Upper lobe of left lung (tissue), 6 donors: ENCODE results near the gene NXPE1. TPM values are rescaled to one million over a fixed set of nuclear protein-coding genes. Genes with fewer than 3 reads are reported as not detected.
"Not testable (repeated sequence)": the region's sequence is repeated elsewhere in the genome, so short reads cannot be mapped to it uniquely, and the experiment has no call there.

Experiments used
- ATAC-seq, 2 donors: fragments of 200-7000 bp; cut with Tn5 transposase; one replicate each; pipeline ENCODE4 v1.9.1; 2022; ENCODE audit warnings: mild to moderate bottlenecking in 2 of 2, moderate library complexity in 2 of 2; ENCODE audit not compliant: low FRiP score in 2 of 2
- DNase-seq, 2 donors: peaks; one replicate each; pipeline ENCODE4 v3.0.0-alpha.2; 2019 to 2020
- H3K27ac ChIP-seq, 4 donors: fragments of 200-600 bp; sonication (generic); one replicate each; pipeline ENCODE4 v1.5.1; 2016 to 2019
- H3K27me3 ChIP-seq, 4 donors: fragments of 200-600 bp; sonication (generic); one replicate each; pipeline ENCODE4 v1.5.1; 2017 to 2019
- H3K36me3 ChIP-seq, 4 donors: fragments of 200-600 bp; sonication (generic); one replicate each; pipeline ENCODE4 v1.5.1; 2016 to 2019
- H3K4me1 ChIP-seq, 4 donors: fragments of 200-600 bp; sonication (generic); one replicate each; pipeline ENCODE4 v1.5.1; 2018 to 2019
- H3K4me3 ChIP-seq, 4 donors: fragments of 200-600 bp; sonication (generic); one replicate each; pipeline ENCODE4 v1.5.1; 2017 to 2019; ENCODE audit warnings: mild to moderate bottlenecking in 2 of 4, moderate library complexity in 1 of 4
- H3K9me3 ChIP-seq, 4 donors: fragments of 200-600 bp; sonication (generic); one replicate each; pipeline ENCODE4 v1.5.1; 2018 to 2019
- EP300 ChIP-seq, 4 donors: sonication (generic); formaldehyde crosslinking; IDR thresholded peaks; one replicate each; pipeline ENCODE4 v1.5.1; 2017; ENCODE audit warnings: antibody characterized with exemption in 4 of 4, control low read depth in 2 of 4
- POLR2A ChIP-seq, 4 donors: fragments of 450-650 bp; IDR thresholded peaks; one replicate each; pipeline ENCODE4 v1.5.1; 2016 to 2017; ENCODE audit warnings: antibody characterized with exemption in 4 of 4, mild to moderate bottlenecking in 2 of 4
- POLR2AphosphoS5 ChIP-seq, 2 donors: sonication (generic); formaldehyde crosslinking; IDR thresholded peaks; one replicate each; pipeline ENCODE4 v1.5.1; 2017; ENCODE audit warnings: antibody characterized with exemption in 2 of 2
- WGBS, 2 donors: methylation state at CpG; one replicate each; pipeline ENCODE4 v1.1.5; 2017 to 2018; 5-methylcytosine and 5-hydroxymethylcytosine counted together
- total RNA-seq, 6 donors: library from RNA; depleted of rRNA in 4 of 6; stranded (reverse); fragments of >200 nt in 4 of 6; gene quantifications; one replicate each; pipeline versions ENCODE4 v1.1.0 to v1.2.1, GENCODE V29; 2016 to 2021
- TF ChIP-seq, protein P1 (sequence below), 6 experiments: fragments of 450-650 bp in 4 of 6; fragments of 200-600 bp in 2 of 6; sonication (generic) in 2 of 6; IDR thresholded peaks; one replicate each; pipeline ENCODE4 v1.5.1; 2016 to 2019; ENCODE audit warnings: antibody characterized with exemption in 6 of 6
- donor health status: DM: no; HTN: no; CAD: no; lungs with moderate emphysema.
- donor health status: DM: no; HTN: yes; CAD: no; lungs with severe emphysema.

The NXPE1 gene
- total RNA-seq, 6 donors from 2014 or later = not detected

DNA sequence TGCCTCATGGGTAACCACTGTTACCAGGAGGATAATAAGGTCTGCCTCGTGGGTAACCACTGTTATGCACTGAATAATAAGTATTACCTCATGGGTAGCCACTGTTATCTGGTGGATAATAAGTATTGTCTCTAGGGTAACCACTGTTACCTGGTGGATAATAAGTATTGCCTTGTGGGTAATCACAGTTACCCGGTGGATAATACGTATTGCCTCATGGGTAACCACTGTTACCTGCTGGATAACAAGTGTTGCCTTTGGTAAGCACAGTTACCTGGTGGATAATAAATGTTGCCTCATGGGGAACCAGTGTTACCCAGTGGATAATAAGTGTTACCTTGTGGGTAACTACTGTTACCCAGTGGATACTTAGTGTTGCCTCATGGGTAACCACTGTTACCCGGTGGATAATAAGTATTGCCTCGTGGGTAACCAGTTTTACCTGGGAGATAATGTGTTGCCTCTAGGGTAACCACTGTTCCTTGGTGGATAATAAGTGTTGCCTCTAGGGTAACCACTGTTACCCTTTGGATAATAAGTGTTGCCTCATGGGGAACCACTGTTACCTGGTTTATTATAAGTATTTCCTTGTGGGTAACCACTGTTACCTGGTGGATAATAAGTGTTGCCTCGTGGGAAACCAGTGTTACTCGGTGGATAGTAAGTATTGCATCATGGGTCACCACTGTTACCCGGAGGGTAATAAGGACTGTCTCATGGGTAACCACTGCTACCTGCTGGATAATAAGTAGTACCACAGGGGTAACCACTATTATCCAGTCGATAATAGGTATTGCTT, 46.5 kb upstream of the NXPE1 start:
- no peaks in the 10 kb centered on the region for H3K27me3 ChIP-seq
- no peak overlapping the region for H3K27ac ChIP-seq
- TF ChIP-seq EP300 (IDR thresholded peaks at IDR 0.05) (no peak), POLR2AphosphoS5 (IDR thresholded peaks at IDR 0.05) (no peak), POLR2A (IDR thresholded peaks at IDR 0.05) (no peak)
- TF ChIP-seq, protein P1, sequence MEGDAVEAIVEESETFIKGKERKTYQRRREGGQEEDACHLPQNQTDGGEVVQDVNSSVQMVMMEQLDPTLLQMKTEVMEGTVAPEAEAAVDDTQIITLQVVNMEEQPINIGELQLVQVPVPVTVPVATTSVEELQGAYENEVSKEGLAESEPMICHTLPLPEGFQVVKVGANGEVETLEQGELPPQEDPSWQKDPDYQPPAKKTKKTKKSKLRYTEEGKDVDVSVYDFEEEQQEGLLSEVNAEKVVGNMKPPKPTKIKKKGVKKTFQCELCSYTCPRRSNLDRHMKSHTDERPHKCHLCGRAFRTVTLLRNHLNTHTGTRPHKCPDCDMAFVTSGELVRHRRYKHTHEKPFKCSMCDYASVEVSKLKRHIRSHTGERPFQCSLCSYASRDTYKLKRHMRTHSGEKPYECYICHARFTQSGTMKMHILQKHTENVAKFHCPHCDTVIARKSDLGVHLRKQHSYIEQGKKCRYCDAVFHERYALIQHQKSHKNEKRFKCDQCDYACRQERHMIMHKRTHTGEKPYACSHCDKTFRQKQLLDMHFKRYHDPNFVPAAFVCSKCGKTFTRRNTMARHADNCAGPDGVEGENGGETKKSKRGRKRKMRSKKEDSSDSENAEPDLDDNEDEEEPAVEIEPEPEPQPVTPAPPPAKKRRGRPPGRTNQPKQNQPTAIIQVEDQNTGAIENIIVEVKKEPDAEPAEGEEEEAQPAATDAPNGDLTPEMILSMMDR (IDR thresholded peaks at IDR 0.05) = peak in 2 of 6 experiments; percentile 12 to 26
- 81 to 95% methylated on average over 9 of the region's 9 CpGs for WGBS, 2 donors
- H3K4me1 ChIP-seq = no peaks in the 10 kb centered on the region
- ATAC-seq (no peak), DNase-seq (no peak)
- H3K36me3 ChIP-seq = no peaks in the 10 kb centered on the region
- H3K4me3 ChIP-seq = no peak overlapping the region
- H3K9me3 ChIP-seq = no peaks in the 10 kb centered on the region

DNA sequence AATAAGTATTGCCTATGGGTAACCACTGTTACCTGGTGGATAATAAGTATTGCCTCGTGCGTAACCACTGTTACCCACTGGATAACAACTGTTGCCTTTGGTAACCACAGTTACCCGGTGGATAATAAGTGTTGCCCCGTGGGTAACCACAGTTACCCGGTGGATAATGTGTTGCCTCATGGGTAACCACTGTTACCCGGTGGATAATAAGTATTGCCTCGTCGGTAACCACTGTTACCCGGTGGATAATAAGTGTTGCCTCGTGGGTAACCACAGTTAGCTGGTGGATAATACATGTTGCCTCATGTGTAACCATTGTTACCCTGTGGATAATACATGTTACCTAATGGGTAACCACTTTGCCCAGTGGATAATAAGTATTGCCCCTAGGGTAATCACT, 45.7 kb upstream of the NXPE1 start:
- DNase-seq = no peak
- Histone ChIP-seq H3K27ac (no peak overlapping the region), H3K9me3 (no peaks in the 10 kb centered on the region), H3K27me3 (no peaks in the 10 kb centered on the region), H3K4me1 (no peaks in the 10 kb centered on the region), H3K36me3 (no peaks in the 10 kb centered on the region), H3K4me3 (no peak overlapping the region)
- 87 to 94% methylated on average over 10 of the region's 10 CpGs for WGBS, 2 donors
- ATAC-seq = no peak
- TF ChIP-seq EP300 (IDR thresholded peaks at IDR 0.05) = no peak
- TF ChIP-seq POLR2AphosphoS5 (IDR thresholded peaks at IDR 0.05) = no peak
- TF ChIP-seq, protein P1 (IDR thresholded peaks at IDR 0.05) = no peak
- TF ChIP-seq POLR2A (IDR thresholded peaks at IDR 0.05) = no peak

DNA sequence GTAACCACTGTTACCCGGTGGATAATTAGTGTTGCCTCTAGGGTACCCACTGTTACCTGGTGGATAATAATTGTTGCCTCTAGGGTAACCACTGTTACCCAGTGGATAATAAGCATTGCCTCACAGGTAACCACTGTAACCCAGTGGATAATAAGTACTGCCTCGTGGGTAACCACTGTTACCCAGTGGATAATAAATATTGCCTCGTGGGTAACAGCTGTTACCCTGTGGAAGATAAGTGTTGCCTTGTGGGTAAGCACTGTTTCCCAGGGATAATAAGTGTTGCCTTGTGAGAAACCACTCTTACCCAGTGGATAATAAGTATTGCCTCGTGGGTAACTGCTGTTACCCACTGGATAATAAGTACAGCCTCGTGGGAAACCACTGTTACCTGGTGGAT, 45.2 kb upstream of the NXPE1 start:
- Histone ChIP-seq H3K4me3 (no peak overlapping the region), H3K36me3 (no peaks in the 10 kb centered on the region), H3K27me3 (no peaks in the 10 kb centered on the region), H3K9me3 (no peaks in the 10 kb centered on the region), H3K4me1 (no peaks in the 10 kb centered on the region), H3K27ac (no peak overlapping the region)
- TF ChIP-seq POLR2AphosphoS5 (IDR thresholded peaks at IDR 0.05) (no peak), EP300 (IDR thresholded peaks at IDR 0.05) (no peak)
- TF ChIP-seq, protein P1 (IDR thresholded peaks at IDR 0.05) = no peak
- no peak for DNase-seq
- no peak for ATAC-seq
- 82 to 88% methylated on average over 5 of the region's 5 CpGs for WGBS, 2 donors

DNA sequence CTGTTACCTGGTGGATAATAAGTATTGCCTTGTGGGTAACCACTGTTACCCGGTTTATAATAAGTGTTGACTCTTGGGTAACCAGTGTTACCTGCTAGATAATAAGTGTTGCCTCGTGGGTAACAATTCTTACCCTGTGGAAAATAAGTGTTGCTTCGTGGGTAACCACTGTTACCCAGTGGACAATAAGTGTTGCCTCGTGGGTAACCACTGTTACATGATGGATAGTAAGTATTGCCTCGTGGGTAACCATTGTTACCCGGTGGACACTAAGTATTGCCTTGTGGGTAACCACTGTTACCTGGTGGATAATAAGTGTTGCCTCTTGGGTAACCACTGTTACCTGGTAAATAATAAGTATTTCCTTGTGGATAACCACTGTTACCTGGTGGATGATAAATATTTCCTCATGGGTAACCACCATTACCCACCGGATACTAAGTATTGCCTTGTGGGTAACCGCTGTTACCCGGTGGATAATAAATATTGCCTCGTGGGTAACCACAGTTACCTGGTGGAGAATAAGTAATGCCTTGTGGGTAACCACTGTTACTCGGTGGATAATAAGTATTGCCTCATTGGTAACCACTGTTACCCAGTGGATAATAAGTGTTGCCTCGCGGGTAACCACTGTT, 44.6 kb upstream of the NXPE1 start:
- DNase-seq (no peak), ATAC-seq (no peak)
- Histone ChIP-seq H3K4me3 (no peak overlapping the region), H3K9me3 (no peaks in the 10 kb centered on the region), H3K4me1 (no peaks in the 10 kb centered on the region), H3K36me3 (no peaks in the 10 kb centered on the region), H3K27ac (no peak overlapping the region), H3K27me3 (no peaks in the 10 kb centered on the region)
- TF ChIP-seq POLR2AphosphoS5 (IDR thresholded peaks at IDR 0.05) = no peak
- no peak for TF ChIP-seq EP300 (IDR thresholded peaks at IDR 0.05)
- TF ChIP-seq, protein P1 (IDR thresholded peaks at IDR 0.05) = no peak
- no peak for TF ChIP-seq POLR2A (IDR thresholded peaks at IDR 0.05)
- 80 to 84% methylated on average over 13 of the region's 13 CpGs for WGBS, 2 donors

DNA sequence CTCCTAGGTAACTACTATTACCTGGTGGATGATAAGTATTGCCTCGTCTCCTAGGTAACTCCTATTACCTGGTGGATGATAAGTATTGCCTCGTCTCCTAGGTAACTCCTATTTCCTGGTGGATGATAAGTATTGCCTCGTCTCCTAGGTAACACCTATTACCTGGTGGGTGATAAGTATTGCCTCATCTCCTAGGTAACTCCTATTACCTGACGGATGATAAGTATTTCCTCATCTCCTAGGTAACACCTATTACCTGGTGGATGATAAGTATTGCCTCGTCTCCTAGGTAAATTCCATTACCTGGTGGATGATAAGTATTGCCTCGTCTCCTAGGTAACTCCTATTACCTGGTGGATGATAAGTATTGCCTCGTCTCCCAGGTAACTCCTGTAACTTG, 43.5 kb upstream of the NXPE1 start:
- not testable (repeated sequence) for H3K4me1 ChIP-seq, H3K27ac ChIP-seq, ATAC-seq, H3K4me3 ChIP-seq, H3K36me3 ChIP-seq, H3K27me3 ChIP-seq, H3K9me3 ChIP-seq, DNase-seq
- 84 to 91% methylated on average over 7 of the region's 7 CpGs for WGBS, 2 donors
